HG02763 (cell line): Measurements from ENCODE around the gene CHD2.
"Not testable (repeated sequence)": the region's sequence is repeated elsewhere in the genome, so short reads cannot be mapped to it uniquely, and the experiment has no call there.

ENCODE experiments used
- ATAC-seq: cut with Tn5 transposase; IDR thresholded peaks from one replicate; pipeline ENCODE4 v1.9.1; 2021; ENCODE audit warnings: mild to moderate bottlenecking, moderate library complexity; ENCODE audit not compliant: unreplicated experiment

CHD2 gene

GRCh38 chr15:92904722-92905571 is 4.8 kb downstream of the CHD2 start:
- ATAC-seq = no peak

GRCh38 chr15:92906020-92906419 is 5.9 kb downstream of the CHD2 start:
- ATAC-seq = no peak

DNA sequence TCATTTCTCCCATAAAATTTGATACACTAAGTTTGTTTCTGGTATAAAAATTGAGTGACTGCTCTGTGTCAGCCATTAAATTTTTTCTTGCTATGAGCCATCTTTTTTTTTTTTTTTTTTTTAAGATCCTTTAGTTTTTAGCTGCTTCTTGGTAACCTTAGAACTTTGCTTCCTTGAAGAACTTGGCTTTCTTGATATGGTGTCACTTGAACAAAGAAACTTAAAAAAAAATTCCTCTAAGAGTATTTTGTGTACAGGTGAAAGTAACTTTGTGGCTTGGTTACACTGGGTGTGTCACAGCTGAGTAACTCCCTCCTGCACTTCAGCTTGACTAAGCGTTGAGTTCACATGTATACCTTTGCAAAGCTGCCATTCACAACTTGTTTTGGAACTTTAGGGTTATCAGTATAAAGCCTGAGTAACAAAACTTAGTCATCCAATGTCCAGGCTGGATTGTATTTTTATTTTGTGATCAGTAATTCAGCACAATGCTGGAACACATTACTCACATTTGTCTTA is 6.5 kb downstream of the CHD2 start:
- ATAC-seq = peak; percentile 26

DNA sequence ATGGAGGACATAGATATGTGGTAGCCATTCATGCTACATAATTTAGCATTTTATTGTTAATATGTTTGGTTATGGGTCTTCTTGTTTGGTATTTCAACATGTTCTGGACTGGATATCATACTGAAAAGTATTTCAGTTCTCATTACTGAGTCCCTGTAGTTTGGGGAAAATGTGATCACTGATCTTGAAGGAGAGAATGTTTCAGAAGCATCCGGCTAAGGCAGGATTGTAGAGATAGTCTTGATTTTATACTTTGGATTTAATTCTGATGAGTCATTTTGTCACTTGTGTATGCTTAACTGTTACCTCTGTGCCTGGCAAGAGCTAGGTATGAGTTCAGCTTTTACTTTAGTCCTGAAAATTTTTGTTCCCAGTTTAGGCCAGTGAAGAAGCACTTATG is 7.1 kb downstream of the CHD2 start:
- ATAC-seq = no peak

DNA sequence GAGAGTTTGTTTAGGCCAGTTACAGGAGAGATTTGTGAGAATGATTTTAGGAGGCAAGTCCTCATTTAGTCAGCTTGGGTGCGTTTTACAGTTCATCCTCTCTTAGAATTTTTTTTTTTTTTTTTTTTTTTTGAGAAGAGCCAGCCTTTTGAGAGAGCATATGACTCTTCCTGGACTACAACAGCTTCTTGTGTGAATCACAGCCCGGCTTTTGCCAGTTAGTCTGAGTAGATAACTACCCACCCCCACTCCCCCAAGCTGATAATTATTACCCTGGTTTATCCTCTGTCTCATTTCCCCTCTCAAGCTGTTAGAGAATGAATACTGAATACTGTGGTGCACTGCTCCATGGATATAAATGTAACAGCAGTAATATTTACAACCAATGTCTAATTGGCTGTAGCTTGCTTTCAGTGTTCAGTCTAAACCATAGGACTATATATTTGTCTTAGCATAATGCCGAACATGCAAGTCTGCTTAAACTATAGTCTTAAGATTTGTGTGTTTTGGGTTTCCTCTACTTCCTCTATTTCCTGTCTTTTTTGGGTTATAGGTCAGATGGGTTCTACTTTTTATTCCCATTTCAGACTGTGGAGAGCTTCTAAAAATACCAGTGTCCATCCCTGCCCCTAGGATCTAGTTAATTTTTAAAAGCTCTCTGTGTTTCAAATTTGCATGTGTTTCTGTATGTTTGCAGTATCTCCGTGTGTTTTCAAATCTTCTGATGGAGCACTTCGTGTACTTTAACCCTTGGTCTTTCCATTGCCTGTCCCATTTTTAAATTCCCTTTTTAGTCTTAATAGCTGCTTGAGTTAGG is 8.0 kb downstream of the CHD2 start:
- no peak for ATAC-seq

DNA sequence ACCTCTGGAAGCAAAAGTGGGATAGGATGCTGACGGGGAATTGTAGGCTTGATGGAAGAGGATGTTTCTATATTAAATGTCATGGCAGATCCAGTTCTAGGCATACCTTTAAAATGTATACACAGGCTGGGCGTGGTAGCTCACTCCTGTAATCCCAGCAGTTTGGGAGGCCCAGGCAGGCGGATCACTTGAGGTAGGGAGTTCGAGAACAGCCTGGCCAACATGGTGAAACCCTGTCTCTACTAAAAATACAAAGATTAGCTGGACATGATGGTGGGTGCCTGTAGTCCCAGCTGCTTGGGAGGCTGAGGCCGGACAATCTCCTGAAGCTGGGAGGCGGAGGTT is 8.6 kb downstream of the CHD2 start:
- no peak for ATAC-seq

- ATAC-seq = no peak
These were observed 9.1 kb downstream of the CHD2 start for GRCh38 chr15:92909136-92909781.

- ATAC-seq = no peak
These were observed 10.3 kb downstream of the CHD2 start for GRCh38 chr15:92910451-92910850.

DNA sequence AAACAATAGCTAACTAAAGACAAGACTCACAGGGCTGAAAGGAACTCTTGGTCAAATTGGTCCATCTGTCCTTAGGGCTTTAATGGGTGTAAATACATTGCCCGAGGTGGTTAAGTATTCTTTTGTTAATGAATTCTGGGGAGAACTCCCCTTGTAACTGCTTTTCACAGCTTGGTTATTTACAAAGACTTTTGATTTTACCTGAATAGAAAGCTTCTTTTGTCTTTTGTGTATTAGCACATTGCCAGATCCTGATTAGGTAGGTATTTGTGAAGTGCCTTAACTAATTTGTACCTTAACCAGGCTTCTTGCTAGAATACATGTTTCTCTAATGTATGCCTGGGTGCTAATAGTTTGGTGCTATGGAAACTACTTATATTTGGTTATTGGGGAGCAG is 14.0 kb downstream of the CHD2 start:
- no peak for ATAC-seq

DNA sequence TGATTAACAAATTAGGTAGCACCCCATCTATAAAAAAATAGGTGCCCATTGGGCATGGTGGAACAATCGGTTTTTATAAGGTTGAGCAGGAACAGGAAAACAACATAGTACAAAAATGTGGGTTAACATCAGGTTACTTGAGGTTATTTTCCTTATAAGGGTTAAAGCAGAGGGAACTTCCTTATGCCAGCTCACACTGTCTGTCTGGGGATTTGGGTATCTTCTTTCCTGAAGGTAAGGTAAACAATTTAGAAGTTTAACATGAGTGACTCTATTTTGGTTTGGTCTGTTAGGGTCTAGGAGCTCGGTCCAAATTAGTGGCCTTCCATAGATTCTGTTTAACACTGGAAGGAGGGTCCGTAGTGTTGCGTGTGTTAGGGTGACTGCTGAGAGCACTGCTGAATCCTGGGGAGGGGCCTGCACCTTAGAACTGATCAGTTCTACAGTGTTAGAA is 14.7 kb downstream of the CHD2 start:
- ATAC-seq = no peak

DNA sequence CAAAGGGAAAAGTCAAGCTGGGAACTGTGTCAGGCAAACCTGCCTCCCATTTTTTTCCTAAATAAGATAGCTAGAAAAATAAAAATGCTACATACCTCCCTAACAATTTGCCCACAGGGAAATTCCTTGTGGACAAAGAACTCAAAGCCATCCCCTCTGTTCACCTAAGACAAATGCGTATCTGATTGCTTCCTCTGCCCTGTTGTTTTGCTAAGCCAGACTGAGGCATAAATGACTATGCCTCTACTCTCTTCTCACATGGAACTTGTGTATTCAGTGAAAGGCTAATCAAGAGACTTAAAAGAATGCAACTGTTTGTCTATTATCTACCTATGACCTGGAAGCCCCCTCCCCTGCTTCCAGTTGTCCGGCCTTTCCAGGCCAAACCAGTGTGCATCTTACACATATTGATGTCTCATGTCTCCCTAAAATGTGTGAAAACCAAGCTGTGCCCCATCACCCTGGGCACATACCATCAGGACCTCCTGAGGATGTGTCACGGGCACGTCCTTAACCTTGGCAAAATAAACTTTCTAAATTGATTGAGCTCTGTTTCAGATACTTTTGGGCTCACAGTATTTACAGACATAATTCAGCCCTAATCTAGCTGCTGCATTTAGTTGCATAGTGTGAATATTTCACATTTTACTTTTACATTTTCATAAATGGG is 15.8 kb downstream of the CHD2 start:
- no peak for ATAC-seq

GRCh38 chr15:92917598-92918407 is 17.7 kb downstream of the CHD2 start:
- ATAC-seq = no peak

GRCh38 chr15:92918881-92919280 is 18.8 kb downstream of the CHD2 start:
- ATAC-seq = not testable (repeated sequence)

DNA sequence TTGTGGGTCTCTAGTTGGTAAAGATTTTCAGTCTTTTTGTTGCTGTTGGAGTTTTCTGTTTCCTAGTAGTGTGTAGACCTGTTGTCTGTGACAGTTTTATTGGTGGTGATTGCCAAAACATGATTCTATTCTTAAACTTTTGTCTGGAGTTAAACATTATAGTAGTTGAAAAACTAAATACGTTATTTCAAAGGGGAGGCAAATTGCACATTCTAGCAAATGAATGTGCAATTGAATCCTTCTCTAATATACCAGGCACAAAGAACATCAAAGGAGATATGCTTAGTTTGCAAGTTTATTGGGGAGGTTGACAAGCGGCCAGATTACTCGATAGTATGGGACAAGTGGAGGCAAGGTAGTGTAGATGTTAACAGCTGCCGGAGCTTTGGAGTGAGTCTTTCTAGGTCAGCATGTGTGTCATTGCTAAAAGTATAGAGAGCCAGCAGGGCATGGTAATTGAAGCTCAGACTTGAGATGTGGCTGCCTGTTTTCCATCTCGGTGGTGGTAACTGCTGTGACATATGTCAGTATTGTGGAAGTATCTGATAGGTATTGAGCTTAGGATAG is 20.6 kb downstream of the CHD2 start:
- no peak for ATAC-seq

DNA sequence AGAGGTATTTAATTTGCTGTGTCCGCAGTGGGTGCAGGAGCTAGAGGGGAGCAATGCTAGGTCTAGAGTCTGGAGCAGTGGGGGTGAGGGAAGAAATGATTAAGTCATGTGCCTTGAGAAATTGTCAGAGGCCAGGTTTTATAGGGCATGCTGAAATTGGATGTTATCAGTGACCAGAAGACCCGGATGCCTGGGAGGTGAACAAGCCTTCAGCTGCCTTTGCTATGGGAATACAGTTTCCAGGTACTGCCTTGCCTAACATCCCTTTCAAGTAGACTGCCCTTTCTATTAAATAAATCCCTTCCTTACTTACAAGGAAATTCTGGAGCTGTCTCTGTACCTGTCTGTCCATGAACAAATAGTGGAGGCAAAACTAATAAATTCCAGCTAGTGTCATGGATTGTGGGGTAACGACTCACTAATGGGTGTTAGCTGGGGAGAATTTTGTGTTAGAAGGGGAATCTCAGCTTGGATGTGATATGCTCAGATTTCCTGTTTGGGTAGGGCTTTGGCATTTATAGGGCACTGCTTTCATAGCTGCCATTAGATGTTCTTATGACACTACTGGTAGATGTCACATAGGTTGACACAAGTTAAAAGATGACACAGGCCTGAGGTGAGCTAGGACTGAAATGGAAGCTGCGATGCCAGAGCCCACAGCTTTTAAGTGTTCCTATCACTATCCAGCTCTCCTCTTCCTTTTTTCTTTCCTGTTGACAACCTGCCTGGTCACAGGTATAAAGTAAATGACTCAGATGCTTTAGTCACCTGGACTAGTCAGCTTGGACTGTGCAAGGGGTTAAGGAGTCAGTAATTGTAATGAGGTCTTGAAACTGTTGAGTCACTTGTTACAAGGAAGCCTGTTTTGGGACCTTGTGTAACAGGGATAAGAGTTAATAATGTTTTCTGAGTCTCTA is 21.3 kb downstream of the CHD2 start:
- ATAC-seq = no peak

DNA sequence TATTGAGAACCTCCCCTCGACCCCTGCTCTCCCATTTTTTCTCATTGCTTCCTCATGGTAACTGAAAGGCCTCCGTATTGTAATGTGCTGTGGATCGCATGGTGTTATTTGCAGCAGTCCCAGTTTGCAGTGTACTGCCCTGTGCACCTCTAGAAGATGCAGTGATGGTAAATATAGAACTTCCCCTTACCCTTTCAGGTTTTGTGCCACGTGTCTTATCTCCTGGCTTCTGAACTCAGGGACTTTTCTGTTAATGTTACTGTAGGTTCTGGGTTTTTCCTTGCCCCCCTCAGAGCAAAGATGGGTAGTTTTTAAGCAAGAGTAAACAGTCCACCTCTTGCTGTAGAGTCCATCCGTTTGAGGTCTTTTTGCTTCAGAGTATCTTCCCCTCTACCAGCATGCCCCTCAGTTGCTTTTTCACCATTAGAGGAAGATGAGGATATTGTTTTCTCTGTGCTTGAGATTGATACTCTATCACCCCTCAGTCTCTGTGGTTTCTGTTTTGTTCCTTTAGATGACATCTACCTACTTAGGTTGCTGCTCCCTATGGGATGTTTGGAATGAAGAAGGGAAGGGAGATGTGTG is 22.4 kb downstream of the CHD2 start:
- peak; percentile 69 for ATAC-seq

GRCh38 chr15:92924216-92924615 is 24.1 kb downstream of the CHD2 start:
- no peak for ATAC-seq

- no peak for ATAC-seq
These were observed 25.3 kb downstream of the CHD2 start for GRCh38 chr15:92925454-92925853.
